Mesendoderm (in vitro differentiated cells): ENCODE measurements around the gene TPT1.
"Not testable (repeated sequence)": the region's sequence is repeated elsewhere in the genome, so short reads cannot be mapped to it uniquely, and the experiment has no call there.

Experiments used
- DNase-seq: peaks from one replicate; pipeline ENCODE4 v3.0.0; 2013
- H2AK5ac ChIP-seq: 2 replicates; pipeline ENCODE4 v1.6.1; 2013; ENCODE audit warnings: low read length, inconsistent platforms
- H2BK120ac ChIP-seq: 2 replicates; pipeline ENCODE4 v1.6.1; 2013; ENCODE audit warnings: low read depth, mild to moderate bottlenecking, low read length, moderate library complexity, mixed read lengths
- H2BK15ac ChIP-seq: replicated peaks from 2 replicates; pipeline ENCODE4 v1.6.1; 2013; ENCODE audit warnings: low read depth, mild to moderate bottlenecking, moderate library complexity
- H2BK5ac ChIP-seq: 2 replicates; pipeline ENCODE4 v1.6.1; 2013; ENCODE audit warnings: low read length, inconsistent platforms
- H3K18ac ChIP-seq: 2 replicates; pipeline ENCODE4 v1.6.1; 2013; ENCODE audit warnings: mild to moderate bottlenecking, low read length, mixed read lengths
- H3K23ac ChIP-seq: one replicate; pipeline ENCODE4 v1.6.1; 2013; ENCODE audit warnings: low read length
- H3K27ac ChIP-seq: 2 replicates; pipeline ENCODE4 v1.5.1; 2013; ENCODE audit warnings: low read depth, mild to moderate bottlenecking, inconsistent platforms, low read length, moderate library complexity
- H3K27me3 ChIP-seq: 2 replicates; pipeline ENCODE4 v1.6.1; 2013; ENCODE audit warnings: low read length, control low read depth, mild to moderate bottlenecking, inconsistent platforms; ENCODE audit not compliant: insufficient read depth, poor library complexity
- H3K36me3 ChIP-seq: 2 replicates; pipeline ENCODE4 v1.6.1; 2013; ENCODE audit warnings: low read length, inconsistent platforms; ENCODE audit not compliant: control insufficient read depth, insufficient read depth
- H3K4ac ChIP-seq: one replicate; pipeline ENCODE4 v1.6.1; 2013; ENCODE audit warnings: low read depth, mild to moderate bottlenecking, low read length, moderate library complexity
- H3K4me1 ChIP-seq: 2 replicates; pipeline ENCODE4 v1.6.1; 2013; ENCODE audit warnings: low read depth, low read length, inconsistent platforms; ENCODE audit not compliant: control insufficient read depth
- H3K4me2 ChIP-seq: 2 replicates; pipeline ENCODE4 v1.6.1; 2013; ENCODE audit warnings: low read length
- H3K4me3 ChIP-seq: 2 replicates; pipeline ENCODE4 v1.5.1; 2013; ENCODE audit warnings: mild to moderate bottlenecking, low read length
- H3K56ac ChIP-seq: one replicate; pipeline ENCODE4 v1.6.1; 2013; ENCODE audit warnings: low read length
- H3K79me1 ChIP-seq: 2 replicates; pipeline ENCODE4 v1.6.1; 2013; ENCODE audit warnings: low read length, inconsistent platforms
- H3K79me2 ChIP-seq: 2 replicates; pipeline ENCODE4 v1.6.1; 2013; ENCODE audit warnings: mild to moderate bottlenecking, low read length; ENCODE audit not compliant: control insufficient read depth, insufficient read depth
- H3K9ac ChIP-seq: 2 replicates; pipeline ENCODE4 v1.6.1; 2013; ENCODE audit warnings: low read length, inconsistent platforms
- H4K5ac ChIP-seq: one replicate; pipeline ENCODE4 v1.6.1; 2013; ENCODE audit warnings: low read length
- H4K8ac ChIP-seq: one replicate; pipeline ENCODE4 v1.6.1; 2013; ENCODE audit warnings: low read depth, mild to moderate bottlenecking, control low read depth, low read length, moderate library complexity
- WGBS: extraction: QIAGEN DNeasy Blood & Tissue Kit; methylation state at CpG from one replicate; pipeline ENCODE4 v1.1.7; 2013; ENCODE audit warnings: low lambda C conversion rate, missing lambda C conversion rate; ENCODE audit not compliant: insufficient coverage; ENCODE audit errors: extremely low coverage; 5-methylcytosine and 5-hydroxymethylcytosine counted together

TPT1 gene

DNA sequence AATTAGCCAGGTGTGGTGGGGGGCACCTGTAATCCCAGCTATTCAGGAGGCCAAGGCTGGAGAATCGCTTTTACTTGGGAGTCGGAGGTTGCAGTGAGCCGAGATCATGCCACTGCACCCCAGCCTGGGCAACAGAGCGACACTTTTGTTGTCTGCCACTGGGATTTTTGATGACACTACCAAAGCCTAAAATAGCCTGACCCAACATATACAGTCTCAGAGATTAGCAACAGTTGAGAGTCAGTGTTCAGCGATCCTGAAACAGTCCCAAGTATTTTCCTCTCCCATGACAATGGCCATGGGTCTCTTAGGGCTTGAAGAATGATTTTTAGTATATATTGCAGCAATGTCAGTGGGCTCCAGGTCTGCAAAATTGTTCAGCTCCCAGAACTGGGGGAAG lies 44.3 kb upstream of the TPT1 start:
- no peak overlapping the region for H3K56ac ChIP-seq
- H3K9ac ChIP-seq, result no peak overlapping the region
- no peaks in the 10 kb centered on the region for H3K79me1 ChIP-seq
- no peaks in the 10 kb centered on the region for H3K4me1 ChIP-seq
- H3K27me3 ChIP-seq, result no peaks in the 10 kb centered on the region
- H3K23ac ChIP-seq, result no peak overlapping the region
- H3K18ac ChIP-seq, result no peak overlapping the region
- H3K4ac ChIP-seq, result no peak overlapping the region
- H3K4me3 ChIP-seq, result no peak overlapping the region
- no peak overlapping the region for H2AK5ac ChIP-seq
- WGBS, result no CpG with 5 or more reads among the region's 5 CpGs
- DNase-seq, result no peak
- H4K8ac ChIP-seq, result no peak overlapping the region
- no peak overlapping the region for H2BK120ac ChIP-seq
- H3K36me3 ChIP-seq, result no peaks in the 10 kb centered on the region
- H4K5ac ChIP-seq, result no peak overlapping the region
- no peak overlapping the region for H3K4me2 ChIP-seq
- H3K27ac ChIP-seq, result no peak overlapping the region
- no peak overlapping the region for H2BK5ac ChIP-seq
- no peak overlapping the region for H2BK15ac ChIP-seq
- no peaks in the 10 kb centered on the region for H3K79me2 ChIP-seq

DNA sequence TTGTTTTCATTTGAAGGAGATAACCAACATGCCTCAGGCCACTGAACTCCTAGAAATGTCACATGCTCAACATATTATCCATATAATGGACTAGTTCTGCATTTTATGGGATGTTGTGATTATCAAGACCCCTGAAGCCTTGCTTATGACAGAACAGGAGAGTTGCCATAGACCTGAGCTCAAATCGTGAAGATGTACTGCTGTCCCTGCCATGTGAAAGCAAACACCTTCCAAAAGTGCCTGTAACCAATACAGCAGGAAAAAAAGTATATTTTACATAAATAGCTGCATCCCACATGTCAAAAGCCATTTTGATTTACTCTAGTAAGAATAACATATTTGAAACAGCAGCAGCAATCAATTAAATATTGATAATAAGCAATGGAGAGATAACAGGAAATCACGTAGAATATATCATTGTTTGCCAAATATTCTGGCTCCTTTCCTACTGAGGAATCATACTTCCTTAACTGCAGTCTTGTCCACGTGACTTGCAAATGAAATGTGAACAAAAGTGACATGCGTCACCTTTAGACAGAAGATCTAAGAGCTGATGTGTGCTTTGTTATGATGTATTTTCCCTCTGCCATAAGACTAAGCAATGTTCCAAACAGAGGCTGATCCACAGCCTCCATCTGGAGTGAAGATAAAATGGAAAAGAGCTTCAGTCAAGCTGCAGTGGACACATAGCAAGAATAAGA lies 43.6 kb upstream of the TPT1 start:
- H2BK5ac ChIP-seq, result no peak overlapping the region
- no peaks in the 10 kb centered on the region for H3K27me3 ChIP-seq
- H4K8ac ChIP-seq, result no peak overlapping the region
- H3K56ac ChIP-seq, result no peak overlapping the region
- H3K4ac ChIP-seq, result no peak overlapping the region
- H2BK15ac ChIP-seq, result no peak overlapping the region
- no peaks in the 10 kb centered on the region for H3K79me1 ChIP-seq
- H3K4me3 ChIP-seq, result no peak overlapping the region
- DNase-seq, result no peak
- no peaks in the 10 kb centered on the region for H3K36me3 ChIP-seq
- H3K79me2 ChIP-seq, result no peaks in the 10 kb centered on the region
- H3K4me1 ChIP-seq, result no peaks in the 10 kb centered on the region
- H2AK5ac ChIP-seq, result no peak overlapping the region
- H3K27ac ChIP-seq, result no peak overlapping the region
- H3K9ac ChIP-seq, result no peak overlapping the region
- no peak overlapping the region for H3K4me2 ChIP-seq
- no peak overlapping the region for H3K18ac ChIP-seq
- H4K5ac ChIP-seq, result no peak overlapping the region
- H3K23ac ChIP-seq, result no peak overlapping the region
- no peak overlapping the region for H2BK120ac ChIP-seq
- no CpG with 5 or more reads among the region's 4 CpGs for WGBS

DNA sequence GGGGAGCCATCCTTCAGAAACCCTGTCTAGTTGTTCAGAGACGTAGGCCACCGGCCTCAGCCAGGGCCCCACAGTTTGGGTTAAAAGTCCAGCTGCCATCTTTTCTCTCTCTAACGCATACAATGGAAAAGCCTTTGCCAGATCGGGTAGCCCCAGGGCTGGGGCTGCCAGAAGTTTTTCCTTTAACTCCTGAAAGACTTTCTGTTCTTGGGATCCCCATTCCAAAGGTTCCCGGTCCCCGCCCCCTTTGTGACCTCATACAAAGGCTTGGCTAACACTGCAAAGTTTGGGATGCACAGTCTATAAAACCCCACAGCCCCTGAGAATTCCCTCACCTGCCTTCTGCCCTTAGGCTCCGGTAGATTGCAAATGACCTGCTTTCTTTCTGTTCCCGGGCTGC lies 41.8 kb upstream of the TPT1 start:
- whole genome bisulfite sequencing, result no CpG with 5 or more reads among the region's 8 CpGs
- H3K27ac ChIP-seq, H3K27me3 ChIP-seq: not testable (repeated sequence)

DNA sequence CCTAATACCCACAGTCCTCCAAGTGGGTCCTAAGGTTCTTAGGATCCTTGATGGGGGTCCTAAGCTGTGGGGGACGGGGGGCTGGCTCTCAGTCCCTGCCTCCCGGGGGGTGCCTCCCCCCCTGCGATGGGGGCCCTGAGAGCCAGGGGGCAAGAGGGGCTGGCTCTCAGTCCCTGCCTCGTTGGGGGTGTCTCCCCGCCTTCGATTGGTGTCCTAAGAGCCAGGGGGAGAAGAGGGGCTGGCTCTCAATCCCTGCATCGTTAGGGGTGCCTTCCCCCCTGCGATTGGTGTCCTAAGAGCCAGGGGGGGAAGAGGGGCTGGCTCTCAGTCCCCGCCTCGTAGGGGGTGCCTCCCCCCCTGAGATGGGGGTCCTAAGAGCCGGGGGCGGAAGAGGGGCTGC lies 40.2 kb upstream of the TPT1 start:
- no peaks in the 10 kb centered on the region for H3K79me1 ChIP-seq
- H3K9ac ChIP-seq, result no peak overlapping the region
- WGBS, result no CpG with 5 or more reads among the region's 12 CpGs
- H3K23ac ChIP-seq, result no peak overlapping the region
- H3K4ac ChIP-seq, result no peak overlapping the region
- H3K27ac ChIP-seq, result no peak overlapping the region
- no peak for DNase-seq
- no peaks in the 10 kb centered on the region for H3K79me2 ChIP-seq
- no peak overlapping the region for H3K4me2 ChIP-seq
- no peak overlapping the region for H2BK15ac ChIP-seq
- H3K27me3 ChIP-seq, result no peaks in the 10 kb centered on the region
- H2BK120ac ChIP-seq, result no peak overlapping the region
- no peak overlapping the region for H3K4me3 ChIP-seq
- no peaks in the 10 kb centered on the region for H3K4me1 ChIP-seq
- no peak overlapping the region for H4K5ac ChIP-seq
- H2AK5ac ChIP-seq, result no peak overlapping the region
- H3K36me3 ChIP-seq, result no peaks in the 10 kb centered on the region
- no peak overlapping the region for H4K8ac ChIP-seq
- no peak overlapping the region for H3K18ac ChIP-seq
- no peak overlapping the region for H2BK5ac ChIP-seq
- H3K56ac ChIP-seq, result no peak overlapping the region

More for the DNA sequence above, 41.8 kb upstream of the TPT1 start:
- not testable (repeated sequence) for H4K5ac ChIP-seq, H3K79me1 ChIP-seq, H3K4me3 ChIP-seq, H3K18ac ChIP-seq, H2BK5ac ChIP-seq, H3K9ac ChIP-seq, H3K23ac ChIP-seq, H3K4me1 ChIP-seq, H3K4me2 ChIP-seq, H3K36me3 ChIP-seq, H3K4ac ChIP-seq, H3K79me2 ChIP-seq, H2BK120ac ChIP-seq, DNase-seq, H4K8ac ChIP-seq, H2AK5ac ChIP-seq, H3K56ac ChIP-seq, H2BK15ac ChIP-seq

DNA sequence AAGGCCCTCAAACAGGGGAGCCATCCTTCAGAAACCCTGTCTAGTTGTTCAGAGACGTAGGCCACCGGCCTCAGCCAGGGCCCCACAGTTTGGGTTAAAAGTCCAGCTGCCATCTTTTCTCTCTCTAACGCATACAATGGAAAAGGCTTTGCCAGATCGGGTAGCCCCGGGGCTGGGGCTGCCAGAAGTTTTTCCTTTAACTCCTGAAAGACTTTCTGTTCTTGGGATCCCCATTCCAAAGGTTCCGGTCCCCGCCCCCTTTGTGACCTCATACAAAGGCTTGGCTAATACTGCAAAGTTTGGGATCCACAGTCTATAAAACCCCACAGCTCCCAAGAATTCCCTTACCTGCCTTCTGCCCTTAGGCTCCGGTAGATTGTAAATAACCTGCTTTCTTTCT lies 39.7 kb upstream of the TPT1 start:
- no CpG with 5 or more reads among the region's 8 CpGs for WGBS

DNA sequence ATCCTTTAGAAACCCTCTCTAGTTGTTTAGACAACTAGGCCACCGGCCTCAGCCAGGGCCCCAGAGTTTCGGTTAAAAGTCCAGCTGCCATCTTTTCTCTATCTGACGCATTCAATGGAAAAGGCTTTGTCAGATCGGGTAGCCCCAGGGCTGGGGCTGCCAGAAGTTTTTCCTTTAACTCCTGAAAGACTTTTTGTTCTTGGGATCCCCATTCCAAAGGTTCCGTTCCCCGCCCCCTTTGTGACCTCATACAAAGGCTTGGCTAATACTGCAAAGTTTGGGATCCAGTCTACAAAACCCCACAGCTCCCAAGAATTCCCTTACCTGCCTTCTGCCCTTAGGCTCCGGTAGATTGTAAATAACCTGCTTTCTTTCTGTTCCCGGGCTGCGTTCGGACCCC lies 38.5 kb upstream of the TPT1 start:
- no CpG with 5 or more reads among the region's 10 CpGs for WGBS
- H3K56ac ChIP-seq, H3K4me3 ChIP-seq: not testable (repeated sequence)

More for the DNA sequence above, 39.7 kb upstream of the TPT1 start:
- H3K9ac ChIP-seq, H4K5ac ChIP-seq, H3K4ac ChIP-seq, H2BK5ac ChIP-seq, H3K27ac ChIP-seq, H4K8ac ChIP-seq, H3K4me2 ChIP-seq, H3K36me3 ChIP-seq, H3K79me2 ChIP-seq, H3K18ac ChIP-seq, H2AK5ac ChIP-seq, H3K4me1 ChIP-seq, H3K4me3 ChIP-seq, H3K56ac ChIP-seq, H3K27me3 ChIP-seq, H2BK15ac ChIP-seq, H2BK120ac ChIP-seq, H3K79me1 ChIP-seq, H3K23ac ChIP-seq: not testable (repeated sequence)
- DNase-seq, result peak; percentile 39

More for the DNA sequence above, 38.5 kb upstream of the TPT1 start:
- H3K36me3 ChIP-seq, H2BK120ac ChIP-seq, H3K79me1 ChIP-seq, H3K9ac ChIP-seq, H3K18ac ChIP-seq, H2BK5ac ChIP-seq, H3K27me3 ChIP-seq, H3K23ac ChIP-seq, H3K4ac ChIP-seq, H3K4me1 ChIP-seq, H3K27ac ChIP-seq, H3K4me2 ChIP-seq, H4K5ac ChIP-seq, H4K8ac ChIP-seq, H2AK5ac ChIP-seq, H3K79me2 ChIP-seq, H2BK15ac ChIP-seq: not testable (repeated sequence)
- peak; percentile 43 for DNase-seq
